Measurements from ENCODE around the gene ABCD1. TPM values are rescaled to one million over a fixed set of nuclear protein-coding genes. Genes with fewer than 3 reads are reported as not detected.

The ABCD1 gene
- total RNA-seq, 5 donors from 2014 or later (not counting 1 experiment from before 2014, with no cell fraction given) = 6.9 to 10.7 (median 7.9) TPM

- DNase-seq (no peak), ATAC-seq (replicated peaks in 1 of 4) (no peak)
- Histone ChIP-seq H3K27ac (ENCODE audit: low read length) (no peak overlapping the region), H3K4me1 (ENCODE audit: control insufficient read depth in 1 of 2, extremely low read depth in 1 of 2, insufficient read depth in 2 of 2, low read length in 2 of 2) (peaks cover 2 to 31% of the 10 kb centered on the region in 2 experiments), H3K36me3 (ENCODE audit: control insufficient read depth in 2 of 2, extremely low read depth in 1 of 2, insufficient read depth in 1 of 2, low read length in 1 of 2) (peaks cover 2 to 6% of the 10 kb centered on the region in 2 donors), H3K4me3 (ENCODE audit: control insufficient read depth in 1 of 2, extremely low read depth in 1 of 2, low read length in 1 of 2) (no peak overlapping the region), H3K27me3 (replicated peaks in 1 of 2; ENCODE audit: control insufficient read depth in 2 of 2, extremely low read depth in 1 of 2, insufficient read depth in 2 of 2, low read length in 1 of 2) (no peaks in the 10 kb centered on the region), H3K9me3 (no peaks in the 10 kb centered on the region)
- 97% methylated on average over 14 of the region's 30 CpGs for WGBS (ENCODE audit: insufficient coverage)
- Mint-ChIP-seq H3K27ac (no peak overlapping the region), H3K27me3 (peaks cover 0 to 3% of the 10 kb centered on the region in 2 donors), H3K4me3 (no peak overlapping the region), H3K9me3 (peaks cover 5 to 6% (median 5%) of the 10 kb centered on the region in 3 donors), H3K4me1 (peaks cover 21 to 38% (median 26%) of the 10 kb centered on the region in 3 donors), H3K36me3 (peaks cover 21% of the 10 kb centered on the region)
- CTCF ChIA-PET = no interaction called here
- POLR2A ChIA-PET = no interaction called here
These were observed 11.6 kb downstream of the ABCD1 start for GRCh38 chrX:153736071-153736820.

GRCh38 chrX:153736871-153737441 lies 12.3 kb downstream of the ABCD1 start:
- Histone ChIP-seq H3K4me3 (ENCODE audit: control insufficient read depth in 1 of 2, extremely low read depth in 1 of 2, low read length in 1 of 2) (no peak overlapping the region), H3K27ac (ENCODE audit: low read length) (no peak overlapping the region), H3K4me1 (ENCODE audit: control insufficient read depth in 1 of 2, extremely low read depth in 1 of 2, insufficient read depth in 2 of 2, low read length in 2 of 2) (peaks cover 2 to 34% of the 10 kb centered on the region in 2 experiments), H3K9me3 (no peaks in the 10 kb centered on the region), H3K27me3 (replicated peaks in 1 of 2; ENCODE audit: control insufficient read depth in 2 of 2, extremely low read depth in 1 of 2, insufficient read depth in 2 of 2, low read length in 1 of 2) (no peaks in the 10 kb centered on the region), H3K36me3 (ENCODE audit: control insufficient read depth in 2 of 2, extremely low read depth in 1 of 2, insufficient read depth in 1 of 2, low read length in 1 of 2) (peaks cover 2 to 6% of the 10 kb centered on the region in 2 donors)
- H3K27me3 Mint-ChIP-seq = no peaks in the 10 kb centered on the region
- H3K27ac Mint-ChIP-seq = no peak overlapping the region
- POLR2A ChIA-PET = no interaction called here
- CTCF ChIA-PET = no interaction called here
- WGBS (ENCODE audit: insufficient coverage) = 97% methylated on average over 5 of the region's 15 CpGs
- H3K4me3 Mint-ChIP-seq = no peak overlapping the region
- H3K9me3 Mint-ChIP-seq = peaks cover 0 to under 1% (median under 1%) of the 10 kb centered on the region in 3 donors
- no peak for DNase-seq
- no peak for ATAC-seq (replicated peaks in 1 of 4)
- H3K36me3 Mint-ChIP-seq = peaks cover 14% of the 10 kb centered on the region
- peaks cover 18 to 33% (median 22%) of the 10 kb centered on the region in 3 donors for H3K4me1 Mint-ChIP-seq

GRCh38 chrX:153738056-153738605 lies 13.5 kb downstream of the ABCD1 start:
- H3K9me3 ChIP-seq = no peaks in the 10 kb centered on the region
- 91% methylated on average over 9 of the region's 27 CpGs for WGBS (ENCODE audit: insufficient coverage)
- H3K36me3 Mint-ChIP-seq = peaks cover 12% of the 10 kb centered on the region
- no peaks in the 10 kb centered on the region for H3K27me3 ChIP-seq (replicated peaks in 1 of 2; ENCODE audit: control insufficient read depth in 2 of 2, extremely low read depth in 1 of 2, insufficient read depth in 2 of 2, low read length in 1 of 2)
- H3K27ac ChIP-seq (ENCODE audit: low read length) = no peak overlapping the region
- no peak overlapping the region for H3K27ac Mint-ChIP-seq
- DNase-seq (no peak), ATAC-seq (replicated peaks in 1 of 4) (no peak)
- H3K4me1 Mint-ChIP-seq = peaks cover 18 to 32% (median 22%) of the 10 kb centered on the region in 3 donors
- no peak overlapping the region for H3K4me3 Mint-ChIP-seq
- peaks cover 2 to 6% of the 10 kb centered on the region in 2 donors for H3K36me3 ChIP-seq (ENCODE audit: control insufficient read depth in 2 of 2, extremely low read depth in 1 of 2, insufficient read depth in 1 of 2, low read length in 1 of 2)
- ChIA-PET POLR2A (no interaction called here), CTCF (no interaction called here)
- no peaks in the 10 kb centered on the region for H3K27me3 Mint-ChIP-seq
- no peak overlapping the region for H3K4me3 ChIP-seq (ENCODE audit: control insufficient read depth in 1 of 2, extremely low read depth in 1 of 2, low read length in 1 of 2)
- H3K9me3 Mint-ChIP-seq = no peaks in the 10 kb centered on the region
- peaks cover 2 to 34% of the 10 kb centered on the region in 2 experiments for H3K4me1 ChIP-seq (ENCODE audit: control insufficient read depth in 1 of 2, extremely low read depth in 1 of 2, insufficient read depth in 2 of 2, low read length in 2 of 2)

GRCh38 chrX:153739754-153740486 lies 15.3 kb downstream of the ABCD1 start:
- H3K27me3 ChIP-seq (replicated peaks in 1 of 2; ENCODE audit: control insufficient read depth in 2 of 2, extremely low read depth in 1 of 2, insufficient read depth in 2 of 2, low read length in 1 of 2) = peaks cover 0 to 10% of the 10 kb centered on the region in 2 experiments
- Mint-ChIP-seq H3K4me1 (peaks cover 18 to 34% (median 26%) of the 10 kb centered on the region in 3 donors), H3K27ac (peak overlapping the region; percentile 80 to 90), H3K4me3 (peak overlapping the region; percentile 9 to 74 (median 14)), H3K36me3 (peaks cover 10% of the 10 kb centered on the region), H3K9me3 (no peaks in the 10 kb centered on the region), H3K27me3 (peaks cover 1 to 4% of the 10 kb centered on the region in 2 donors)
- DNase-seq (peak in 13 of 35 experiments; percentile 4 to 48 (median 20)), ATAC-seq (replicated peaks in 1 of 4) (peak; percentile 89 to 94 (median 91))
- 27% methylated on average over 5 of the region's 29 CpGs for WGBS (ENCODE audit: insufficient coverage)
- CTCF ChIA-PET = no interaction called here
- peak overlapping the region; percentile 23 for H3K27ac ChIP-seq (ENCODE audit: low read length)
- peaks cover 2 to 6% of the 10 kb centered on the region in 2 donors for H3K36me3 ChIP-seq (ENCODE audit: control insufficient read depth in 2 of 2, extremely low read depth in 1 of 2, insufficient read depth in 1 of 2, low read length in 1 of 2)
- no peaks in the 10 kb centered on the region for H3K9me3 ChIP-seq
- H3K4me3 ChIP-seq (ENCODE audit: control insufficient read depth in 1 of 2, extremely low read depth in 1 of 2, low read length in 1 of 2) = peak overlapping the region; percentile 12 to 19
- POLR2A ChIA-PET = no interaction called here
- peaks cover 2 to 44% of the 10 kb centered on the region in 2 experiments for H3K4me1 ChIP-seq (ENCODE audit: control insufficient read depth in 1 of 2, extremely low read depth in 1 of 2, insufficient read depth in 2 of 2, low read length in 2 of 2)

- ChIA-PET POLR2A (no interaction called here), CTCF (no interaction called here)
- Mint-ChIP-seq H3K4me3 (peak overlapping the region in 2 of 3 donors; percentile 14 to 74), H3K36me3 (peaks cover 3% of the 10 kb centered on the region), H3K27me3 (peaks cover 1 to 5% of the 10 kb centered on the region in 2 donors), H3K4me1 (peaks cover 18 to 27% (median 20%) of the 10 kb centered on the region in 3 donors), H3K27ac (peak overlapping the region; percentile 80 to 90), H3K9me3 (no peaks in the 10 kb centered on the region)
- Histone ChIP-seq H3K4me1 (ENCODE audit: control insufficient read depth in 1 of 2, extremely low read depth in 1 of 2, insufficient read depth in 2 of 2, low read length in 2 of 2) (peaks cover 2 to 39% of the 10 kb centered on the region in 2 experiments), H3K9me3 (no peaks in the 10 kb centered on the region), H3K4me3 (ENCODE audit: control insufficient read depth in 1 of 2, extremely low read depth in 1 of 2, low read length in 1 of 2) (peak overlapping the region; percentile 12 to 30), H3K36me3 (ENCODE audit: control insufficient read depth in 2 of 2, extremely low read depth in 1 of 2, insufficient read depth in 1 of 2, low read length in 1 of 2) (peaks cover 2 to 6% of the 10 kb centered on the region in 2 donors), H3K27ac (ENCODE audit: low read length) (no peak overlapping the region), H3K27me3 (replicated peaks in 1 of 2; ENCODE audit: control insufficient read depth in 2 of 2, extremely low read depth in 1 of 2, insufficient read depth in 2 of 2, low read length in 1 of 2) (peaks cover 0 to 10% of the 10 kb centered on the region in 2 experiments)
- WGBS (ENCODE audit: insufficient coverage) = 96% methylated on average over 8 of the region's 16 CpGs
- no peak for ATAC-seq (replicated peaks in 1 of 4)
- DNase-seq = no peak
These were observed 16.1 kb downstream of the ABCD1 start for GRCh38 chrX:153740631-153741222.

- no peak for ATAC-seq (replicated peaks in 1 of 4)
These were observed 16.8 kb downstream of the ABCD1 start for GRCh38 chrX:153741446-153741845.

More at GRCh38 chrX:153741446-153741845, 16.8 kb downstream of the ABCD1 start:
- peaks cover 0 to 4% of the 10 kb centered on the region in 2 donors for H3K36me3 ChIP-seq (ENCODE audit: control insufficient read depth in 2 of 2, extremely low read depth in 1 of 2, insufficient read depth in 1 of 2, low read length in 1 of 2)
- Mint-ChIP-seq H3K27me3 (peaks cover 4 to 8% of the 10 kb centered on the region in 2 donors), H3K4me3 (peak overlapping the region in 1 of 3 donors; percentile 74), H3K36me3 (peaks cover 3% of the 10 kb centered on the region), H3K9me3 (no peaks in the 10 kb centered on the region), H3K4me1 (peaks cover 18 to 26% (median 20%) of the 10 kb centered on the region in 3 donors), H3K27ac (peak overlapping the region in 1 of 2 donors; percentile 61)
- H3K9me3 ChIP-seq = no peaks in the 10 kb centered on the region
- no peak for DNase-seq
- peaks cover 2 to 39% of the 10 kb centered on the region in 2 experiments for H3K4me1 ChIP-seq (ENCODE audit: control insufficient read depth in 1 of 2, extremely low read depth in 1 of 2, insufficient read depth in 2 of 2, low read length in 2 of 2)
- WGBS (ENCODE audit: insufficient coverage) = 59% methylated on average over 4 of the region's 14 CpGs
- ChIA-PET POLR2A (no interaction called here), CTCF (no interaction called here)
- peaks cover 0 to 10% of the 10 kb centered on the region in 2 experiments for H3K27me3 ChIP-seq (replicated peaks in 1 of 2; ENCODE audit: control insufficient read depth in 2 of 2, extremely low read depth in 1 of 2, insufficient read depth in 2 of 2, low read length in 1 of 2)
- peak overlapping the region in 1 of 2 donors; percentile 10 for H3K4me3 ChIP-seq (ENCODE audit: control insufficient read depth in 1 of 2, extremely low read depth in 1 of 2, low read length in 1 of 2)
- no peak overlapping the region for H3K27ac ChIP-seq (ENCODE audit: low read length)
